Activated CD8-positive, alpha-beta T cell treated with anti-CD3 and anti-CD28 coated beads, Interleukin-2, amount 10 ng/mL, durations not matched to agents 7 days and 5 days (primary cell): Measurements from ENCODE around the gene GIMAP4. TPM values are rescaled to one million over a fixed set of nuclear protein-coding genes. Genes with fewer than 3 reads are reported as not detected.
"Not testable (repeated sequence)": the region's sequence is repeated elsewhere in the genome, so short reads cannot be mapped to it uniquely, and the experiment has no call there.

ENCODE experiments used
- ATAC-seq: fragments of 150-1000 bp; cut with Tn5 transposase; one replicate; pipeline ENCODE4 v1.10.0; 2021; ENCODE audit warnings: moderate library complexity
- CTCF ChIA-PET: fragments of 350-600 bp; sonication (Branson Sonifier 250); formaldehyde crosslinking; loops from one replicate; lab custom pipeline; 2021; ENCODE audit warnings: antibody characterized with exemption; lab: Charles Lee
- POLR2A ChIA-PET: fragments of 350-600 bp; sonication (Branson Sonifier 250); formaldehyde crosslinking; loops from one replicate; lab custom pipeline; 2021; ENCODE audit warnings: antibody characterized with exemption; lab: Charles Lee
- DNase-seq: peaks from one replicate; pipeline ENCODE4 v3.0.0-alpha.2; 2020
- H3K27ac Mint-ChIP-seq: one replicate; pipeline ENCODE4 v1.8.0; 2021; ENCODE audit warnings: mild to moderate bottlenecking, mixed read lengths
- H3K27me3 Mint-ChIP-seq: one replicate; pipeline ENCODE4 v1.8.0; 2021; ENCODE audit warnings: low read depth, mixed read lengths
- H3K36me3 Mint-ChIP-seq: one replicate; pipeline ENCODE4 v1.8.0; 2021; ENCODE audit warnings: low read depth, mixed read lengths
- H3K4me1 Mint-ChIP-seq: one replicate; pipeline ENCODE4 v1.8.0; 2021; ENCODE audit warnings: low read depth, mixed read lengths
- H3K4me3 Mint-ChIP-seq: one replicate; pipeline ENCODE4 v1.8.0; 2021; ENCODE audit warnings: mild to moderate bottlenecking, mixed read lengths
- H3K9me3 Mint-ChIP-seq: one replicate; pipeline ENCODE4 v1.8.0; 2022; ENCODE audit warnings: mixed read lengths; ENCODE audit not compliant: insufficient read depth
- total RNA-seq, 2 experiments: library from RNA; stranded (reverse); gene quantifications; one replicate each; pipeline ENCODE4 v1.2.3, GENCODE V29; 2021

Gene GIMAP4
- 100 to 1,000 TPM; 174 to 186 TPM for total RNA-seq

GRCh38 chr7:150567169-150567568 is at the start of gene GIMAP4:
Gene GIMAP4, plus strand, starts transcription at chr7:150567390. Its CDS starts 2,512 bp downstream, at chr7:150569902.
- ChIA-PET CTCF (interaction anchor here (0.7 to 4.8 kb wide), 16 partner anchors 14 to 189 kb away, joined by 3 to 60 read pairs (median 4); partner anchors contain the start of genes GIMAP1, GIMAP5, GIMAP7 and GIMAP8), POLR2A (interaction anchor here (0.6 to 5.1 kb wide), 23 partner anchors 10 to 188 kb away, joined by 3 to 73 read pairs (median 6); partner anchors contain the start of genes GIMAP2, GIMAP5, GIMAP6 and GIMAP7)
- Mint-ChIP-seq H3K27me3 (no peaks in the 10 kb centered on the region), H3K9me3 (peaks cover 8% of the 10 kb centered on the region), H3K4me1 (peaks cover 59% of the 10 kb centered on the region), H3K27ac (peak within 1 kb of the TSS; percentile 90), H3K36me3 (peaks cover 59% of the 10 kb centered on the region), H3K4me3 (peak within 1 kb of the TSS; percentile 88)
- ATAC-seq (peak; percentile 61), DNase-seq (peak; percentile 59)

- no peaks in the 10 kb centered on the region for H3K9me3 Mint-ChIP-seq
- ATAC-seq (no peak), DNase-seq (no peak)
- peaks cover 80% of the 10 kb centered on the region for H3K36me3 Mint-ChIP-seq
- peak overlapping the region; percentile 54 for H3K27ac Mint-ChIP-seq
- peaks cover 34% of the 10 kb centered on the region for H3K4me1 Mint-ChIP-seq
- ChIA-PET POLR2A (interaction anchor here (0.7 to 11.9 kb wide), 10 partner anchors 38 to 272 kb away, joined by 3 to 316 read pairs (median 5); partner anchors contain the start of genes GIMAP4, GIMAP6 and GIMAP8), CTCF (interaction anchor here (0.7 to 5.0 kb wide), 7 partner anchors 16 to 219 kb away, joined by 3 to 42 read pairs (median 4); partner anchors contain the start of gene GIMAP8)
- no peaks in the 10 kb centered on the region for H3K27me3 Mint-ChIP-seq
- H3K4me3 Mint-ChIP-seq: peak overlapping the region; percentile 97
Observed at GRCh38 chr7:150519310-150519709, 47.9 kb upstream of the GIMAP4 start.

DNA sequence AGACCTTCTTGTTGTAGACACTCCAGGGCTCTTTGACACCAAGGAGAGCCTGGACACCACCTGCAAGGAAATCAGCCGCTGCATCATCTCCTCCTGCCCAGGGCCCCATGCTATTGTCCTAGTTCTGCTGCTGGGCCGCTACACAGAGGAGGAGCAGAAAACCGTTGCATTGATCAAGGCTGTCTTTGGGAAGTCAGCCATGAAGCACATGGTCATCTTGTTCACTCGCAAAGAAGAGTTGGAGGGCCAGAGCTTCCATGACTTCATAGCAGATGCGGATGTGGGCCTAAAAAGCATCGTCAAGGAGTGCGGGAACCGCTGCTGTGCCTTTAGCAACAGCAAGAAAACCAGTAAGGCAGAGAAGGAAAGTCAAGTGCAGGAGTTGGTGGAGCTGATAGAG is 47.0 kb upstream of the GIMAP4 start:
- no peaks in the 10 kb centered on the region for H3K27me3 Mint-ChIP-seq
- DNase-seq (peak; percentile 56), ATAC-seq (peak; percentile 50)
- H3K27ac Mint-ChIP-seq: peak overlapping the region; percentile 87
- peaks cover 82% of the 10 kb centered on the region for H3K36me3 Mint-ChIP-seq
- POLR2A ChIA-PET: interaction anchor here (0.7 to 11.9 kb wide), 14 partner anchors 39 to 272 kb away, joined by 3 to 316 read pairs (median 4); partner anchors contain the start of genes GIMAP4, GIMAP5, GIMAP6 and GIMAP8
- H3K4me3 Mint-ChIP-seq: peak overlapping the region; percentile 97
- H3K9me3 Mint-ChIP-seq: peaks cover 8% of the 10 kb centered on the region
- H3K4me1 Mint-ChIP-seq: peaks cover 34% of the 10 kb centered on the region
- CTCF ChIA-PET: interaction anchor here (0.7 to 5.0 kb wide), 8 partner anchors 8 to 218 kb away, joined by 3 to 42 read pairs (median 4); partner anchors contain the start of genes GIMAP4 and GIMAP8

DNA sequence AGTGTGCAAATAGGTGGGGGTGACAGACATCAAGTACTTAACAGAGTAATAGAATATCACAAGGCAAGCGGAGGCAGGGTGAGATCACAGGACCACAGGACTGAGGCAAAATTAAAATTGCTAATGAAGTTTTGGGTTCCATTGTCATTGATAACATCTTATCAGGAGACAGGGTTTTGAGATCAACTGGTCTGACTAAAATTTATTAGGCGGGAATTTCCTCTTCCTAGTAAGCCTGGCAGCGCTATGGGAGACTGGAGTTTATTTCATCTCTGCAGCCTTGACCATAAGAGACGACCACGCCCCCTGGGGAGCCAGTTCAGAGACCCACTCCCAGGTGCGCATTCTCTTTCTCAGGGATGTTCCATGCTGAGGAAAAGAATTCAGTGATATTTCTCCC is 44.3 kb upstream of the GIMAP4 start:
- Mint-ChIP-seq H3K4me1 (peaks cover 42% of the 10 kb centered on the region), H3K4me3 (peak overlapping the region; percentile 17), H3K9me3 (peaks cover 20% of the 10 kb centered on the region), H3K36me3 (peaks cover 76% of the 10 kb centered on the region)
- CTCF ChIA-PET, H3K27me3 Mint-ChIP-seq, DNase-seq, H3K27ac Mint-ChIP-seq, POLR2A ChIA-PET, ATAC-seq: not testable (repeated sequence)

GRCh38 chr7:150524018-150524417 is 43.2 kb upstream of the GIMAP4 start:
- CTCF ChIA-PET: no interaction called here
- Mint-ChIP-seq H3K27me3 (no peaks in the 10 kb centered on the region), H3K27ac (no peak overlapping the region), H3K4me1 (peaks cover 42% of the 10 kb centered on the region), H3K9me3 (peaks cover 28% of the 10 kb centered on the region), H3K36me3 (peaks cover 77% of the 10 kb centered on the region), H3K4me3 (no peak overlapping the region)
- POLR2A ChIA-PET: interaction anchor here (1.2 kb wide), 1 partner anchor 41 kb away, joined by 5 read pairs; no protein-coding TSS in a partner anchor
- ATAC-seq: no peak
- no peak for DNase-seq

- ChIA-PET POLR2A (no interaction called here), CTCF (interaction anchor here (1.0 kb wide), 2 partner anchors 30 to 80 kb away, joined by 3 read pairs; no protein-coding TSS in a partner anchor)
- H3K27ac Mint-ChIP-seq: no peak overlapping the region
- peaks cover 46% of the 10 kb centered on the region for H3K9me3 Mint-ChIP-seq
- no peak for ATAC-seq
- no peaks in the 10 kb centered on the region for H3K27me3 Mint-ChIP-seq
- DNase-seq: no peak
- H3K4me3 Mint-ChIP-seq: no peak overlapping the region
- peaks cover 57% of the 10 kb centered on the region for H3K36me3 Mint-ChIP-seq
- peaks cover 3% of the 10 kb centered on the region for H3K4me1 Mint-ChIP-seq
Observed at GRCh38 chr7:150531704-150532103, 35.5 kb upstream of the GIMAP4 start.

DNA sequence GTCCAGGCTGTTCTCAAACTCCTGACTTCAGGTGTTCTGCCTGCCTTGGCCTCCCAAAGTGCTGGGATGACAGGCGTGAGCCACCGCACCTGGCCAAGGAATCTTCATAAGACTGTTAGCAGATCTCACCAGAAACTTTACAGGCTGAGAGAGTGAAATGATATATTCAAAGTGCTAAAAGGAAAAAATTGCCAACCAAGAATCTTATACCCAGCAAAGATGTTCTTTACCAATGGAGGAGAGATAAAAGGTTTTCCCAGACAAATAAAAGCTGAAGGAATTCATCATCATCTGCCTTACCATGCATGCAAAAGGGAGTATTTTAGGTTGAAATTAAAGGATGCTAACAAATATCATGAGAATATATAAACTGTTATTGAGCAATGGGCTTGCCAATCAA is 28.9 kb upstream of the GIMAP4 start:
- ChIA-PET POLR2A (interaction anchor here (1.4 to 1.5 kb wide), 2 partner anchors 29 to 87 kb away, joined by 3 to 6 read pairs; partner anchors contain the start of genes GIMAP4 and GIMAP8), CTCF (interaction anchor here (1.0 to 1.6 kb wide), 2 partner anchors 9 to 217 kb away, joined by 3 to 4 read pairs; no protein-coding TSS in a partner anchor)
- Mint-ChIP-seq H3K27me3 (no peaks in the 10 kb centered on the region), H3K9me3 (peaks cover 62% of the 10 kb centered on the region), H3K27ac (no peak overlapping the region), H3K4me1 (peaks cover 9% of the 10 kb centered on the region), H3K36me3 (peaks cover 51% of the 10 kb centered on the region), H3K4me3 (no peak overlapping the region)
- ATAC-seq (no peak), DNase-seq (no peak)

GRCh38 chr7:150553163-150553562 is 14.0 kb upstream of the GIMAP4 start:
- no peak overlapping the region for H3K4me3 Mint-ChIP-seq
- ChIA-PET POLR2A (interaction anchor here (1.3 kb wide), 1 partner anchor 72 kb away, joined by 3 read pairs; no protein-coding TSS in a partner anchor), CTCF (interaction anchor here (1.4 to 2.5 kb wide), 5 partner anchors 9 to 203 kb away, joined by 3 to 13 read pairs (median 5); partner anchors contain the start of genes GIMAP2 and GIMAP4)
- DNase-seq: no peak
- H3K27me3 Mint-ChIP-seq: no peaks in the 10 kb centered on the region
- ATAC-seq: no peak
- H3K9me3 Mint-ChIP-seq: peaks cover 46% of the 10 kb centered on the region
- H3K36me3 Mint-ChIP-seq: peaks cover 64% of the 10 kb centered on the region
- H3K27ac Mint-ChIP-seq: no peak overlapping the region
- peaks cover 35% of the 10 kb centered on the region for H3K4me1 Mint-ChIP-seq

DNA sequence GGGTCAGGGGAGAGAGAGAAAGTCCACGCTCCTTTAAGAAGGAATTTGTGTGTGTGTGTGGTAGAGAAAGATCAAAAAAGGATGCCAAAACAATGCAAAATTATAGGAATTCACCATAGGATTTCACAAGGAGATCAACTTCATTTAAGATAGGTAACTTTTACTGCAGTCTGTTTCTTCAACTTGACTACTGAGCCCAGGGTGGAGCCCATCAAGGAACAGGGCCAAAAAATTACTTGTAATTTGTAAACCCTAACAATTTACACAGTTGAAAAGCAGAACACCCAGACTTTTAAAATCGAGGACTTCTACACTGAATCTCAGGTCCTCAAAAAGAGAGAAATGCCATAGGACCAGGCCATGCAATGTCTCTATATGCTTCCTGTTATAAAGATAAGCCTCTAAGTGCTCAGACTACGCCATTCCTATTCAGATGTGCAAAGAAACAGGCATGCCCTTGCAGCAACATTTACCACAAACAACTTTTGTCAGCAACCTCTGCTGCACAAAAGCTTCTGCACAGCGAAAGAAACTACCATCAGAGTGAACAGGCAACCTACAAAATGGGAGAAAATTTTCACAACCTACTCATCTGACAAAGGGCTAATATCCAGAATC is 10.6 kb upstream of the GIMAP4 start:
- Mint-ChIP-seq H3K27ac (peak overlapping the region; percentile 90), H3K27me3 (no peaks in the 10 kb centered on the region), H3K36me3 (peaks cover 80% of the 10 kb centered on the region), H3K4me1 (peaks cover 35% of the 10 kb centered on the region), H3K9me3 (peaks cover 57% of the 10 kb centered on the region), H3K4me3 (peak overlapping the region; percentile 55)
- ChIA-PET POLR2A (interaction anchor here (0.9 kb wide), 1 partner anchor 11 kb away, joined by 3 read pairs; the partner anchor contains the start of gene GIMAP4), CTCF (no interaction called here)
- DNase-seq (peak; percentile 54), ATAC-seq (peak; percentile 95)

DNA sequence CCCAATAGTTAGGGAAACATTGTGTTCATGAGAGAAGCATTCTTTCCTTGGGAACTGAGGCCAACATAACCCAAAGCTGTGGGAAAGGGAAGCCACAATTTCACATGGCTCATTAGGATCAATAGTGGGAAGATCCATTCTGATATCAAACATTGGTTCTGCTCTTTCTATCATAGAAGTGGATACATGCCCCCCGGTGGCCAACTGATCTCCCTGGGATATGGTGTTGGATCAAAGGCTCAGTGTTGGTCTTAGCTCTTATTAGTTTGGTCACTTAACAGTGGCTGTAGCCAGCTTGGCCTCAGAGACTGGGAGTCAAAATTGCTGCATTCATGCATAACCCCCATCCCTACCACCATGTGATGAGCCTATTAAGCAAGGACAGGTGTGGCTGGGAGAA is 6.7 kb upstream of the GIMAP4 start:
- H3K27me3 Mint-ChIP-seq: no peaks in the 10 kb centered on the region
- peaks cover 43% of the 10 kb centered on the region for H3K4me1 Mint-ChIP-seq
- DNase-seq: no peak
- H3K9me3 Mint-ChIP-seq: peaks cover 35% of the 10 kb centered on the region
- ATAC-seq: no peak
- no peak overlapping the region for H3K4me3 Mint-ChIP-seq
- H3K36me3 Mint-ChIP-seq: peaks cover 62% of the 10 kb centered on the region
- ChIA-PET CTCF (interaction anchor here (1.0 kb wide), 1 partner anchor 9 kb away, joined by 4 read pairs; no protein-coding TSS in a partner anchor), POLR2A (interaction anchor here (0.8 kb wide), 1 partner anchor 109 kb away, joined by 4 read pairs; no protein-coding TSS in a partner anchor)
- no peak overlapping the region for H3K27ac Mint-ChIP-seq

GRCh38 chr7:150562919-150563318 is 4.3 kb upstream of the GIMAP4 start:
- Mint-ChIP-seq H3K9me3 (peaks cover 33% of the 10 kb centered on the region), H3K27me3 (no peaks in the 10 kb centered on the region), H3K4me3 (no peak overlapping the region), H3K36me3 (peaks cover 54% of the 10 kb centered on the region), H3K27ac (peak overlapping the region; percentile 67), H3K4me1 (peaks cover 42% of the 10 kb centered on the region)
- no peak for ATAC-seq
- ChIA-PET POLR2A (interaction anchor here (0.9 to 2.7 kb wide), 6 partner anchors 9 to 193 kb away, joined by 3 to 12 read pairs (median 4); partner anchors contain the start of genes GIMAP2 and GIMAP7), CTCF (interaction anchor here (1.2 to 4.8 kb wide), 6 partner anchors 10 to 216 kb away, joined by 3 to 26 read pairs (median 8); partner anchors contain the start of gene GIMAP7)
- DNase-seq: no peak
